Colonic mucosa (tissue), 4 donors: Measurements from ENCODE around the gene IL36A. TPM values are rescaled to one million over a fixed set of nuclear protein-coding genes. Genes with fewer than 3 reads are reported as not detected.

ENCODE experiments used
- DNase-seq: peaks from one replicate; pipeline ENCODE4 v3.0.0-alpha.2; 2020
- H3K27ac ChIP-seq: fragments of 200-600 bp; one replicate; pipeline ENCODE4 v1.8.0; 2021
- H3K27me3 ChIP-seq: fragments of 200-600 bp; one replicate; pipeline ENCODE4 v1.8.0; 2021
- H3K36me3 ChIP-seq: fragments of 200-600 bp; one replicate; pipeline ENCODE4 v1.8.0; 2021
- H3K4me1 ChIP-seq: fragments of 200-600 bp; one replicate; pipeline ENCODE4 v1.8.0; 2021; ENCODE audit warnings: mild to moderate bottlenecking
- H3K4me3 ChIP-seq: fragments of 200-600 bp; one replicate; pipeline ENCODE4 v1.8.0; 2021
- H3K9ac ChIP-seq, 2 donors: one replicate each; pipeline ENCODE4 v1.7.0; 2013; ENCODE audit warnings: control low read depth in 2 of 2, low read depth in 2 of 2, low read length in 2 of 2
- H3K9me3 ChIP-seq: fragments of 200-600 bp; one replicate; pipeline ENCODE4 v1.8.0; 2021
- intact Hi-C: fragments of 100-400 bp; cut with DNase I; formaldehyde crosslinking; loops from one replicate; pipeline ENCODE4 v1.14.1; 2022
- total RNA-seq, 2 donors: library from RNA; stranded (reverse); fragmentation: NEBNext Ultra II Directional in 1 of 2; extraction: Animal tissue kit (Norgen Biotek cat#: 25700) in 1 of 2; gene quantifications; one replicate each; pipeline ENCODE4 v1.2.1, GENCODE V29; 2021
- TF ChIP-seq, protein P1 (sequence below): fragments of 200-600 bp; IDR thresholded peaks from one replicate; pipeline ENCODE4 v1.8.0; 2022; ENCODE audit warnings: antibody characterized with exemption, mild to moderate bottlenecking
- donor health status: healthy.
- donor health status: DM: no; HTN: no; CAD: no.
- donor health status: DM: no; HTN: no; CAD: no.

Gene IL36A
- total RNA-seq, 2 donors from 2014 or later: not detected

DNA sequence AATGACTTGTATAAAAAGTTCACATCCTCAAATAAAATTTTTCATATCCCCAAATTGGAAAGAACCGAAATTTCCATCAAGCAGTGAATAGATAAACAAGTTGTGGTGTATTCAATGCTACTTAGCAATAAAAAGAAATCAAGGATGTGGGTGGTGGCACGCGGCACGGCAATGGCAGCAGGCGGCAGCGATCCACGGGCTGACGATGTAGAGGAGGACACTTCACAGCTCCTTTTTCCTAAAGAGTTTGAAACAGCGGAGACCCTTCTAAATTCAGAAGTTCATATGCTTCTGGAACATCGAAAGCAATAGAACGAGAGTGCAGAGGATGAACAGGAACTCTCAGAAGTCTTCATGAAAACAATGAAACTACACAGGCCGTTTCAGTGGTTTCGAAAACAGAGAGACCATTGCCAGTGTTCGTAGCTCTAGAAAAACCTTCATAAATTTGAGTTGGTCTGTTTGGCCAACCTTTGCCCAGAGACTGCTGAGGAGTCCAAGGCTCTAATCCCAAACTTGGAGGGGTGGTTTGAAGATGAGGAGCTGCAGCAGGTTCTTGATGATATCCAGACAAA lies 9.8 kb upstream of the IL36A start:
- no peak overlapping the region for H3K9ac ChIP-seq

GRCh38 chr2:112996635-112997034 lies 8.6 kb upstream of the IL36A start:
- Histone ChIP-seq H3K27ac (no peak overlapping the region), H3K9ac (no peak overlapping the region), H3K36me3 (no peaks in the 10 kb centered on the region), H3K9me3 (no peaks in the 10 kb centered on the region), H3K4me3 (no peak overlapping the region), H3K27me3 (no peaks in the 10 kb centered on the region), H3K4me1 (no peaks in the 10 kb centered on the region)
- TF ChIP-seq, protein P1, sequence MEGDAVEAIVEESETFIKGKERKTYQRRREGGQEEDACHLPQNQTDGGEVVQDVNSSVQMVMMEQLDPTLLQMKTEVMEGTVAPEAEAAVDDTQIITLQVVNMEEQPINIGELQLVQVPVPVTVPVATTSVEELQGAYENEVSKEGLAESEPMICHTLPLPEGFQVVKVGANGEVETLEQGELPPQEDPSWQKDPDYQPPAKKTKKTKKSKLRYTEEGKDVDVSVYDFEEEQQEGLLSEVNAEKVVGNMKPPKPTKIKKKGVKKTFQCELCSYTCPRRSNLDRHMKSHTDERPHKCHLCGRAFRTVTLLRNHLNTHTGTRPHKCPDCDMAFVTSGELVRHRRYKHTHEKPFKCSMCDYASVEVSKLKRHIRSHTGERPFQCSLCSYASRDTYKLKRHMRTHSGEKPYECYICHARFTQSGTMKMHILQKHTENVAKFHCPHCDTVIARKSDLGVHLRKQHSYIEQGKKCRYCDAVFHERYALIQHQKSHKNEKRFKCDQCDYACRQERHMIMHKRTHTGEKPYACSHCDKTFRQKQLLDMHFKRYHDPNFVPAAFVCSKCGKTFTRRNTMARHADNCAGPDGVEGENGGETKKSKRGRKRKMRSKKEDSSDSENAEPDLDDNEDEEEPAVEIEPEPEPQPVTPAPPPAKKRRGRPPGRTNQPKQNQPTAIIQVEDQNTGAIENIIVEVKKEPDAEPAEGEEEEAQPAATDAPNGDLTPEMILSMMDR: no peak
- intact Hi-C loops: no loop called here
- no peak for DNase-seq

More for the DNA sequence above, 9.8 kb upstream of the IL36A start:
- no peaks in the 10 kb centered on the region for H3K4me1 ChIP-seq
- intact Hi-C loops: no loop called here
- no peak overlapping the region for H3K27ac ChIP-seq
- DNase-seq: no peak
- no peak overlapping the region for H3K4me3 ChIP-seq
- no peaks in the 10 kb centered on the region for H3K36me3 ChIP-seq
- H3K9me3 ChIP-seq: no peaks in the 10 kb centered on the region
- H3K27me3 ChIP-seq: no peaks in the 10 kb centered on the region
- TF ChIP-seq, protein P1: no peak

DNA sequence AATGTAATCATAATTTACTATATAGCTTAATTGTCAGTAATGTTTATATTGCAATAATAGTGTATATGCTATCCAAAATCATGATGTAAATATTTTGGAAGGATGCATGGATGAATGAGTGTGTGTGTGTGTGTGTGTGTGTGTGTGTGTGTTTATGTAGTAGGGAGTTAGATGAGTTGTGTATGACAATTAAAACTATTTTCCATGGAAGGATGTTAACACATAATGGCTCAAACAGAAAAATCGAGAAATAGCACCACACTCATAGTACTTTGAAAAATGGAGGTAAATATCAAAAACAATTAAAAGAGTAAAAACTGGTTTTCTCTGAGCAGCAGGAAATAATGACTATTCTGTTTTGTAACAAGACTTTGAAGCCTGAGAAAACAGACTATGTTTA lies 8.1 kb upstream of the IL36A start:
- TF ChIP-seq, protein P1: no peak
- H3K9me3 ChIP-seq: no peaks in the 10 kb centered on the region
- H3K9ac ChIP-seq: no peak overlapping the region
- H3K4me1 ChIP-seq: no peaks in the 10 kb centered on the region
- H3K27me3 ChIP-seq: no peaks in the 10 kb centered on the region
- no peak overlapping the region for H3K4me3 ChIP-seq
- intact Hi-C loops: no loop called here
- DNase-seq: no peak
- H3K36me3 ChIP-seq: no peaks in the 10 kb centered on the region
- no peak overlapping the region for H3K27ac ChIP-seq

DNA sequence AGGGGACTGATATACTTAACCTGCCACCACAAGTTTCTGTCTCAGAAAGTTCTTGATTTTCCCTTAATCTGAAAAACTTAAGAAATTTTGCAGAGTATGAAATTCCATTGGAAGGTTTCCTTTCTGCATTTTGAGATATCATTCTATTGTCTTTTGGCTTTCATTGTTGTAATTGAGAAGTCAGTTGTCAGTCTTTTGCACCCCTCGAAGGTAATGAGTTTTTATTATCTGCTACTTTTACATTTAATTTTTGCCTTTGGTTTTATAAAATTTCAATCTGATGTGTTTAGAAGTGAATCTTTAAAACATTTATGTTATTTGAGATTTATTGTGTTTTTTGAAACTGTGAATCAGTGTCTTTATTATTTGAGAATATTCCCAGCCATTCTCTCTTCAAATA lies 4.8 kb upstream of the IL36A start:
- DNase-seq: no peak
- TF ChIP-seq, protein P1: no peak
- Histone ChIP-seq H3K27ac (no peak overlapping the region), H3K9me3 (no peaks in the 10 kb centered on the region), H3K4me3 (no peak overlapping the region), H3K27me3 (no peaks in the 10 kb centered on the region), H3K36me3 (no peaks in the 10 kb centered on the region), H3K4me1 (no peaks in the 10 kb centered on the region), H3K9ac (no peak overlapping the region)
- intact Hi-C loops: no loop called here

- TF ChIP-seq, protein P1: no peak
- H3K9ac ChIP-seq: no peak overlapping the region
These were observed 2.6 kb upstream of the IL36A start for GRCh38 chr2:113002677-113003076.

More at GRCh38 chr2:113002677-113003076, 2.6 kb upstream of the IL36A start:
- intact Hi-C loops: no loop called here
- H3K27me3 ChIP-seq: no peaks in the 10 kb centered on the region
- H3K9me3 ChIP-seq: no peaks in the 10 kb centered on the region
- H3K4me1 ChIP-seq: no peaks in the 10 kb centered on the region
- DNase-seq: no peak
- no peak overlapping the region for H3K4me3 ChIP-seq
- no peaks in the 10 kb centered on the region for H3K36me3 ChIP-seq
- no peak overlapping the region for H3K27ac ChIP-seq
